Thoracic aorta (tissue), 2 donors: ENCODE data around the gene SPOCK1. TPM values are rescaled to one million over a fixed set of nuclear protein-coding genes. Genes with fewer than 3 reads are reported as not detected.

Source experiments
- ATAC-seq: fragments of 150-250 bp; one replicate; pipeline ENCODE4 v1.8.0; 2017; ENCODE audit warnings: low read depth; ENCODE audit not compliant: insufficient number of reproducible peaks, low FRiP score
- DNase-seq: peaks from one replicate; pipeline ENCODE4 v3.0.0-alpha.2; 2020; ENCODE audit warnings: low spot score
- H3K27ac ChIP-seq, 2 donors: fragments of 200-600 bp; sonication (generic); 1 replicate in 1 of 2; 2 replicates in 1 of 2; pipeline ENCODE4 v1.5.1; 2016; ENCODE audit warnings: mild to moderate bottlenecking in 2 of 2, moderate library complexity in 2 of 2
- H3K27me3 ChIP-seq: fragments of 200-600 bp; sonication (generic); replicated peaks from 2 replicates; pipeline ENCODE4 v1.6.0; 2016; ENCODE audit warnings: mild to moderate bottlenecking; ENCODE audit not compliant: insufficient read depth
- H3K36me3 ChIP-seq: fragments of 200-600 bp; sonication (generic); one replicate; pipeline ENCODE4 v1.5.1; 2016
- H3K4me1 ChIP-seq, 2 donors: fragments of 200-600 bp; sonication (generic); 1 replicate in 1 of 2; 2 replicates in 1 of 2; pipeline versions ENCODE4 v1.5.1 to v1.6.0; 2016; ENCODE audit warnings: low read depth in 2 of 2, mild to moderate bottlenecking in 1 of 2; ENCODE audit not compliant: control insufficient read depth in 1 of 2
- H3K4me3 ChIP-seq: fragments of 200-600 bp; sonication (generic); 2 replicates; pipeline ENCODE4 v1.5.1; 2016; ENCODE audit warnings: mild to moderate bottlenecking
- H3K9me3 ChIP-seq: fragments of 200-600 bp; sonication (generic); 2 replicates; pipeline ENCODE4 v1.5.1; 2016
- CTCF ChIP-seq: fragments of 200-600 bp; sonication (generic); IDR thresholded peaks from one replicate; pipeline ENCODE4 v1.5.1; 2019; ENCODE audit warnings: antibody characterized with exemption
- total RNA-seq, 2 donors: library from RNA; depleted of rRNA; stranded (reverse); fragments of >200 nt; gene quantifications; one replicate each; pipeline versions ENCODE4 v1.1.0 to v1.2.3, GENCODE V29; 2016

SPOCK1 gene
- total RNA-seq, 2 donors from 2014 or later: 25.2 to 43.2 TPM

GRCh38 chr5:137128012-137128411, 371.1 kb downstream of the SPOCK1 start:
- H3K4me3 ChIP-seq: no peak overlapping the region
- H3K36me3 ChIP-seq: no peaks in the 10 kb centered on the region
- no peak for TF ChIP-seq CTCF
- ATAC-seq: no peak
- no peaks in the 10 kb centered on the region for H3K4me1 ChIP-seq
- no peaks in the 10 kb centered on the region for H3K9me3 ChIP-seq
- H3K27me3 ChIP-seq: no peaks in the 10 kb centered on the region
- no peak overlapping the region for H3K27ac ChIP-seq
- no peak for DNase-seq

- H3K4me3 ChIP-seq: no peak overlapping the region
- TF ChIP-seq CTCF: no peak
- H3K9me3 ChIP-seq: no peaks in the 10 kb centered on the region
- no peak for DNase-seq
- no peak for ATAC-seq
- H3K27ac ChIP-seq: no peak overlapping the region
- H3K27me3 ChIP-seq: no peaks in the 10 kb centered on the region
- H3K36me3 ChIP-seq: no peaks in the 10 kb centered on the region
- H3K4me1 ChIP-seq: no peaks in the 10 kb centered on the region
Observed at GRCh38 chr5:137126829-137127228, 372.3 kb downstream of the SPOCK1 start.

- Histone ChIP-seq H3K27ac (no peak overlapping the region), H3K27me3 (no peaks in the 10 kb centered on the region), H3K36me3 (no peaks in the 10 kb centered on the region), H3K4me3 (no peak overlapping the region), H3K4me1 (no peaks in the 10 kb centered on the region), H3K9me3 (no peaks in the 10 kb centered on the region)
- DNase-seq: no peak
- ATAC-seq: no peak
- no peak for TF ChIP-seq CTCF
Observed at GRCh38 chr5:137122558-137122957, 376.6 kb downstream of the SPOCK1 start.

GRCh38 chr5:137122075-137122474, 377.1 kb downstream of the SPOCK1 start:
- no peak for ATAC-seq
- H3K27me3 ChIP-seq: no peaks in the 10 kb centered on the region
- no peak overlapping the region for H3K4me3 ChIP-seq
- H3K27ac ChIP-seq: no peak overlapping the region
- TF ChIP-seq CTCF: no peak
- no peaks in the 10 kb centered on the region for H3K36me3 ChIP-seq
- no peaks in the 10 kb centered on the region for H3K9me3 ChIP-seq
- no peaks in the 10 kb centered on the region for H3K4me1 ChIP-seq
- DNase-seq: no peak

- no peaks in the 10 kb centered on the region for H3K9me3 ChIP-seq
- no peak for TF ChIP-seq CTCF
- H3K27ac ChIP-seq: no peak overlapping the region
- H3K27me3 ChIP-seq: no peaks in the 10 kb centered on the region
- DNase-seq (no peak), ATAC-seq (no peak)
- H3K4me1 ChIP-seq: no peaks in the 10 kb centered on the region
- no peak overlapping the region for H3K4me3 ChIP-seq
- H3K36me3 ChIP-seq: no peaks in the 10 kb centered on the region
Observed at GRCh38 chr5:137119321-137119720, 379.8 kb downstream of the SPOCK1 start.
